Spleen (tissue), 11 donors: ENCODE results near the gene PFKFB1. TPM values are rescaled to one million over a fixed set of nuclear protein-coding genes. Genes with fewer than 3 reads are reported as not detected.

Experiments
- DNase-seq: peaks from one replicate; pipeline ENCODE4 v3.0.0-alpha.2; 2020
- H3K27ac ChIP-seq, 8 donors: fragments of 200-600 bp; sonication (generic) in 7 of 8; 1 replicate in 4 of 8; 2 replicates in 4 of 8; pipeline versions ENCODE4 v1.5.0 to v1.8.0; 2016 to 2021; ENCODE audit warnings: inconsistent platforms in 4 of 8, mild to moderate bottlenecking in 4 of 8, moderate library complexity in 1 of 8
- H3K27me3 ChIP-seq, 7 donors: fragments of 200-600 bp; sonication (generic) in 6 of 7; replicated peaks in 1 of 7; 1 replicate in 4 of 7; 2 replicates in 3 of 7; pipeline versions ENCODE4 v1.5.0 to v1.8.0; 2016 to 2021; ENCODE audit warnings: inconsistent platforms in 3 of 7, mild to moderate bottlenecking in 1 of 7
- H3K36me3 ChIP-seq, 6 donors: fragments of 200-600 bp; sonication (generic) in 5 of 6; 1 replicate in 4 of 6; 2 replicates in 2 of 6; pipeline versions ENCODE4 v1.5.0 to v1.8.0; 2016 to 2021; ENCODE audit warnings: inconsistent platforms in 2 of 6
- H3K4me1 ChIP-seq, 6 donors: fragments of 200-600 bp; sonication (generic) in 5 of 6; 1 replicate in 3 of 6; 2 replicates in 3 of 6; pipeline versions ENCODE4 v1.5.0 to v1.8.0; 2016 to 2021; ENCODE audit warnings: inconsistent platforms in 3 of 6
- H3K4me3 ChIP-seq, 8 donors: fragments of 200-600 bp; sonication (generic) in 7 of 8; 1 replicate in 4 of 8; 2 replicates in 4 of 8; pipeline versions ENCODE4 v1.5.0 to v1.8.0; 2016 to 2021; ENCODE audit warnings: inconsistent platforms in 4 of 8, mild to moderate bottlenecking in 4 of 8, moderate library complexity in 2 of 8
- H3K9me3 ChIP-seq, 8 donors: fragments of 200-600 bp; sonication (generic) in 7 of 8; 1 replicate in 4 of 8; 2 replicates in 4 of 8; pipeline versions ENCODE4 v1.5.0 to v1.8.0; 2016 to 2021; ENCODE audit warnings: inconsistent platforms in 4 of 8
- POLR2A ChIP-seq, 3 donors: fragments of 450-650 bp; IDR thresholded peaks; one replicate each; pipeline ENCODE4 v1.5.1; 2017; ENCODE audit warnings: antibody characterized with exemption in 3 of 3, mild to moderate bottlenecking in 1 of 3
- POLR2AphosphoS5 ChIP-seq, 3 donors: sonication (generic); formaldehyde crosslinking; IDR thresholded peaks; one replicate each; pipeline ENCODE4 v1.5.1; 2017; ENCODE audit warnings: antibody characterized with exemption in 3 of 3
- WGBS, 5 donors: extraction: QIAGEN DNeasy Blood & Tissue Kit in 3 of 5; methylation state at CpG; one replicate each; pipeline versions ENCODE4 v1.1.5 to v1.1.7; 2013 to 2018; 5-methylcytosine and 5-hydroxymethylcytosine counted together
- intact Hi-C: fragments of 100-400 bp; cut with DNase I; formaldehyde crosslinking; loops from one replicate; pipeline ENCODE4 v1.15.0; 2023; ENCODE audit warnings: low total_unique reads
- polyA plus RNA-seq, 3 donors: library from polyadenylated mRNA; stranded (reverse); fragments of 200-250 nt; gene quantifications; one replicate each; pipeline ENCODE4 v1.2.1, GENCODE V29; 2013
- small RNA-seq, 4 donors: library from RNA; depleted of rRNA; stranded (forward); fragments of <200 nt; gene quantifications; one replicate each; pipeline ENCODE3, GENCODE V24; 2016
- total RNA-seq, 7 donors: library from RNA; depleted of rRNA in 3 of 7; stranded (reverse); fragments of >200 nt in 3 of 7; fragmentation: NEBNext Ultra II Directional in 4 of 7; extraction: Animal tissue kit (Norgen Biotek cat#: 25700) in 4 of 7; gene quantifications; one replicate each; pipeline versions ENCODE4 v1.1.0 to v1.2.1, GENCODE V29; 2016 to 2021
- TF ChIP-seq, protein P1 (sequence below), 11 experiments: fragments of 200-600 bp in 7 of 11; fragments of 450-650 bp in 4 of 11; sonication (generic) in 4 of 11; IDR thresholded peaks in 8 of 11; conservative IDR thresholded peaks in 3 of 11; 1 replicate in 7 of 11; 2 replicates in 4 of 11; pipeline versions ENCODE4 v1.4.0 to v1.8.0; 2016 to 2021; ENCODE audit warnings: antibody characterized with exemption in 11 of 11, inconsistent platforms in 4 of 11, mild to moderate bottlenecking in 1 of 11
- donor health status: healthy with polysubstance abuse.
- donor health status: DM: no; HTN: no; CAD: no; lungs with moderate emphysema.
- donor health status: DM: no; HTN: no; CAD: no.
- donor health status: Bipolar disorder and iron deficiency.
- donor health status: healthy.
- donor health status: DM: no; HTN: no; CAD: no.
- donor health status: DM: yes; HTN: yes; CAD: no.

PFKFB1 gene
- total and polyA plus RNA-seq, 10 donors: 0.28 to 0.61 (median 0.38) TPM; not detected in 4

DNA sequence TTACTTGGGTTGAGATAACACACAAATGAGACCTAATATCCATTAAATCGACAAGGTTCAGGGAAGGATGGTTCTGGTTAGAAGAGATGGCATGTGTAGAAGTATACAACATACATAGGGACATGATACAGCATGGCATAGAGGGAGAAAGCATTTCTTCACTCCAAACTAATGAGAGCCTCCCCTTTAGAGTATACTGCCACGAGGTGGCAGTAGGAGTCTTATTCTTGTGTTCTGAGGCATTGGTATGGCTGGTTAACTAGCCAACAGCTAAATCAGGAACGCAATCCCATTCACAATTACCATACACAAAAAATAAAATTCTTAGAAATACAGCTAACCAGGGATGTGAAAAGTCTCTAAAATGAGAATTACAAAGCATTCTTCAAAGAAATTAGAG is 102.4 kb downstream of the PFKFB1 start:
- 10 to 27% (median 20%) methylated on average over 3 of the region's 3 CpGs for WGBS, 5 donors
- H3K4me1 ChIP-seq: no peaks in the 10 kb centered on the region
- TF ChIP-seq POLR2A (IDR thresholded peaks at IDR 0.05): no peak
- TF ChIP-seq POLR2AphosphoS5 (IDR thresholded peaks at IDR 0.05): no peak
- TF ChIP-seq, protein P1, sequence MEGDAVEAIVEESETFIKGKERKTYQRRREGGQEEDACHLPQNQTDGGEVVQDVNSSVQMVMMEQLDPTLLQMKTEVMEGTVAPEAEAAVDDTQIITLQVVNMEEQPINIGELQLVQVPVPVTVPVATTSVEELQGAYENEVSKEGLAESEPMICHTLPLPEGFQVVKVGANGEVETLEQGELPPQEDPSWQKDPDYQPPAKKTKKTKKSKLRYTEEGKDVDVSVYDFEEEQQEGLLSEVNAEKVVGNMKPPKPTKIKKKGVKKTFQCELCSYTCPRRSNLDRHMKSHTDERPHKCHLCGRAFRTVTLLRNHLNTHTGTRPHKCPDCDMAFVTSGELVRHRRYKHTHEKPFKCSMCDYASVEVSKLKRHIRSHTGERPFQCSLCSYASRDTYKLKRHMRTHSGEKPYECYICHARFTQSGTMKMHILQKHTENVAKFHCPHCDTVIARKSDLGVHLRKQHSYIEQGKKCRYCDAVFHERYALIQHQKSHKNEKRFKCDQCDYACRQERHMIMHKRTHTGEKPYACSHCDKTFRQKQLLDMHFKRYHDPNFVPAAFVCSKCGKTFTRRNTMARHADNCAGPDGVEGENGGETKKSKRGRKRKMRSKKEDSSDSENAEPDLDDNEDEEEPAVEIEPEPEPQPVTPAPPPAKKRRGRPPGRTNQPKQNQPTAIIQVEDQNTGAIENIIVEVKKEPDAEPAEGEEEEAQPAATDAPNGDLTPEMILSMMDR (IDR thresholded peaks at IDR 0.05 in 8 of 11, conservative IDR thresholded peaks at IDR 0.05 in 3 of 11): peak in 9 of 11 experiments; percentile 9 to 54 (median 40)
- DNase-seq: no peak
- H3K9me3 ChIP-seq: peaks cover 0 to 24% (median 5%) of the 10 kb centered on the region in 8 donors
- H3K27ac ChIP-seq: no peak overlapping the region
- no peak overlapping the region for H3K4me3 ChIP-seq
- no peaks in the 10 kb centered on the region for H3K36me3 ChIP-seq
- intact Hi-C loops: no loop called here
- H3K27me3 ChIP-seq: peaks cover 0 to 11% (median 0%) of the 10 kb centered on the region in 7 donors

DNA sequence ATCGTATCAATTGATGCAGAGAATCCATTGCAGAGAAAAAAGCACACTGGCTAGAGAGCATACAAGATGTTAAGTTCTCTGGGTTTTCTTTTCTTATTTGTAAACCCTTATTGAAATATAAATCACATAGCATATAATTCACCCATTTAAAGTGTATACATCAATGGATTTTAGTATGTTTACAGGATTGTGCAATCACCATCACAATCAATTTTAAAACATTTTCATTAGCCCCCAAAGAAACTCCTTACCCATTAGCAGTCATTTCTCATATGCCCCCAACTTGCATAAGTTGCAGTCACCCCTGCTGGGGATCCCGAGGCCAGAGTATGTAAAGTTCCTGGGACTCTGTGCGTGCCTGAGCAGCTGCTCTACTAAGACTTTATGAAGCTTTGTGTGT is 108.2 kb downstream of the PFKFB1 start:
- no peaks in the 10 kb centered on the region for H3K4me1 ChIP-seq
- TF ChIP-seq POLR2A (IDR thresholded peaks at IDR 0.05) (no peak), POLR2AphosphoS5 (IDR thresholded peaks at IDR 0.05) (no peak)
- TF ChIP-seq, protein P1 (IDR thresholded peaks at IDR 0.05 in 8 of 11, conservative IDR thresholded peaks at IDR 0.05 in 3 of 11): no peak
- no peak for DNase-seq
- no peak overlapping the region for H3K4me3 ChIP-seq
- intact Hi-C loops: no loop called here
- H3K9me3 ChIP-seq: no peaks in the 10 kb centered on the region
- no peak overlapping the region for H3K27ac ChIP-seq
- peaks cover 0 to 15% (median 0%) of the 10 kb centered on the region in 7 donors for H3K27me3 ChIP-seq
- H3K36me3 ChIP-seq: no peaks in the 10 kb centered on the region
- WGBS, 5 donors: 63 to 92% (median 85%) methylated on average over 3 of the region's 3 CpGs

Small RNA genes lying within 50 kb of the gene (small RNA-seq; reads per million reads assigned to genes)
- gene RF00614: 0 reads per million in 4 donors

Other genes with a start within 250 kb of the PFKFB1 start
- gene ITIH6, start 195.9 kb downstream of the PFKFB1 start, total RNA-seq: not detected
- gene ITIH6, start 195.9 kb downstream of the PFKFB1 start, polyA plus RNA-seq: not detected
- gene MAGED2, start 186.4 kb downstream of the PFKFB1 start, total RNA-seq: 10 to 100 TPM; 64.3 to 79.0 (median 69.9) TPM
- gene MAGED2, start 186.4 kb downstream of the PFKFB1 start, polyA plus RNA-seq: 10 to 100 TPM; 37.6 to 42.1 (median 39.0) TPM
- 1 to 10 TPM; 2.2 to 6.2 (median 4.4) TPM for gene TRO, start 73.4 kb downstream of the PFKFB1 start, total RNA-seq
- 1 to 10 TPM; 2.0 to 5.9 (median 5.1) TPM for gene TRO, start 73.4 kb downstream of the PFKFB1 start, polyA plus RNA-seq
- 10 to 100 TPM; 12.5 to 17.4 (median 15.5) TPM for gene APEX2, start 6.2 kb upstream of the PFKFB1 start, total RNA-seq
- 10 to 100 TPM in 1 of 3 donors, 1 to 10 TPM in 2; 7.2 to 11.6 (median 9.3) TPM for gene APEX2, start 6.2 kb upstream of the PFKFB1 start, polyA plus RNA-seq
- 100 to 1,000 TPM in 2 of 7 donors, 10 to 100 TPM in 3, 1 to 10 TPM in 2; 3.3 to 206 (median 30.0) TPM for gene ALAS2, start 36.8 kb upstream of the PFKFB1 start, total RNA-seq
- gene ALAS2, start 36.8 kb upstream of the PFKFB1 start, polyA plus RNA-seq: 1 to 10 TPM in 1 of 3 donors, under 1 TPM in 2; 0.46 to 2.1 (median 0.46) TPM
- 1 to 10 TPM in 1 of 7 donors, not detected in 6; 1.6 TPM for gene PAGE2B, start 80.8 kb upstream of the PFKFB1 start, total RNA-seq
- gene PAGE2B, start 80.8 kb upstream of the PFKFB1 start, polyA plus RNA-seq: under 1 TPM in 2 of 3 donors, not detected in 1; 0.53 to 0.61 TPM
- gene PAGE2, start 94.8 kb upstream of the PFKFB1 start, total RNA-seq: not detected
- gene PAGE2, start 94.8 kb upstream of the PFKFB1 start, polyA plus RNA-seq: under 1 TPM; 0.15 to 0.39 (median 0.35) TPM
- gene PAGE5, start 226.2 kb upstream of the PFKFB1 start, total RNA-seq: not detected
- gene PAGE5, start 226.2 kb upstream of the PFKFB1 start, polyA plus RNA-seq: under 1 TPM in 1 of 3 donors, not detected in 2; 0.50 TPM